ENCODE measurements around the gene NCS1. TPM values are rescaled to one million over a fixed set of nuclear protein-coding genes. Genes with fewer than 3 reads are reported as not detected.

The NCS1 gene
- total and polyA plus RNA-seq, 2 of the 8 experiments (the other 6 are each of a cell fraction or from before 2014, with no cell fraction given): 34.7 to 47.6 TPM

DNA sequence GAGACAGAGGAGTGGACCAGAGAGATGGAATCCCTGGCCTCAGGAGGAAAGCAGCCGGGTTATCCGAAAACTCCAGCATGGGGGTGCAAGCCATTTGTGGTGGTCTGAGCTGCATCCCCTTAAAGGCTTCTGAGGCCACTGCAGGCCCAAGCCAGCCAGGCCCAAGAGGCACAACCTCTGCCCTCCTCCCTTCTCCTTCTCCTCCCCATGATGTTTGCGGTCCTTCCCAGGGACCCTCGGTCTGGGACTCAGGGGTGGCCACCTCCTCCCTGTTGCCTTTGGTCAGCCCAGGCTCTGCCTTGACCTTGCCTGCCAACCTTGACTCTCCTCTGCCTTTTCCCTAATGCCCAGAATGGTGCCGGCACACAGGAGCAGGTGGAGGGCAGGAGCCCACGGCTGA lies 4.6 kb downstream of the NCS1 start:
- Histone ChIP-seq H3K79me1 (ENCODE audit: low read depth, low read length) (peaks cover 19% of the 10 kb centered on the region), H2BK15ac (ENCODE audit: low read length) (no peak overlapping the region), H3K9ac (replicated peaks in 1 of 4; ENCODE audit: extremely low read depth in 1 of 4, low read depth in 3 of 4, low read length in 3 of 4) (no peak overlapping the region), H3K9me3 (ENCODE audit: insufficient read depth in 2 of 2, low read depth in 1 of 2, low read length in 1 of 2) (no peaks in the 10 kb centered on the region), H2BK120ac (replicated peaks; ENCODE audit: low read depth, low read length) (no peak overlapping the region), H2AK5ac (ENCODE audit: low read depth, low read length) (no peak overlapping the region), H3K27ac (ENCODE audit: low read depth, low read length) (no peak overlapping the region), H3K4me3 (ENCODE audit: extremely low read depth in 1 of 4, insufficient read depth in 2 of 4, low read depth in 3 of 4, low read length in 4 of 4) (no peak overlapping the region), H2BK12ac (ENCODE audit: low read depth, low read length) (no peak overlapping the region), H2BK5ac (ENCODE audit: low read depth, low read length) (no peak overlapping the region), H3K23me2 (ENCODE audit: low read depth, low read length) (peaks cover 8% of the 10 kb centered on the region), H2BK20ac (ENCODE audit: low read length) (no peak overlapping the region), H3K4ac (replicated peaks; ENCODE audit: insufficient read length, low read depth, low read length) (peak overlapping the region; percentile 69), H3K23ac (ENCODE audit: insufficient read length) (no peak overlapping the region), H3K56ac (replicated peaks; ENCODE audit: insufficient read length, low read depth, low read length) (no peak overlapping the region), H3K18ac (ENCODE audit: extremely low read depth, low read length) (no peak overlapping the region), H4K20me1 (replicated peaks in 1 of 2; ENCODE audit: control insufficient read depth in 1 of 2, insufficient read depth in 2 of 2, low read length in 2 of 2) (peaks cover 3 to 12% of the 10 kb centered on the region in 2 experiments), H3K79me2 (ENCODE audit: control insufficient read depth in 1 of 2, insufficient read depth in 2 of 2, low read length in 2 of 2) (peaks cover 0 to 39% of the 10 kb centered on the region in 2 experiments; a peak in 3 of 4 replicates), H3K36me3 (ENCODE audit: control insufficient read depth in 2 of 4, insufficient read depth in 4 of 4, low read length in 3 of 4) (no peaks in the 10 kb centered on the region), H3K4me1 (replicated peaks in 1 of 4; ENCODE audit: control insufficient read depth in 3 of 4, insufficient read depth in 4 of 4, low read length in 3 of 4) (peaks cover 0 to 11% (median 7%) of the 10 kb centered on the region in 4 experiments; a peak in 6 of 7 replicates), H3K27me3 (replicated peaks in 1 of 4; ENCODE audit: control insufficient read depth in 3 of 4, extremely low read depth in 1 of 4, insufficient read depth in 3 of 4, low read length in 3 of 4) (no peaks in the 10 kb centered on the region; a peak in 2 of 7 replicates), H2AFZ (ENCODE audit: low read length) (no peak overlapping the region), H4K5ac (ENCODE audit: insufficient read length, low read depth, low read length) (no peak overlapping the region), H3K4me2 (ENCODE audit: insufficient read depth in 1 of 2, low read depth in 2 of 2, low read length in 2 of 2) (no peak overlapping the region), H3K14ac (ENCODE audit: insufficient read length) (no peak overlapping the region), H4K8ac (ENCODE audit: extremely low read depth, insufficient read depth, low read length) (no peak overlapping the region), H4K91ac (replicated peaks; ENCODE audit: insufficient read length, low read length) (peak overlapping the region; percentile 54)
- ChIA-PET CTCF (ENCODE audit: partially characterized antibody) (interaction anchor here (1.4 to 1.6 kb wide), 3 partner anchors 13 to 69 kb away, joined by 3 to 5 read pairs (median 4); no protein-coding TSS in a partner anchor), POLR2A (ENCODE audit: partially characterized antibody) (interaction anchor here (1.1 kb wide), 1 partner anchor 14 kb away, joined by 4 read pairs; no protein-coding TSS in a partner anchor)
- WGBS, 2 experiments (ENCODE audit: extremely low coverage in 1 of 2, insufficient coverage in 1 of 2, insufficient read length in 1 of 2, insufficient replicate concordance in 2 of 2, low coverage in 1 of 2, low lambda C conversion rate in 2 of 2, missing lambda C conversion rate in 1 of 2): 92% methylated on average over 6 of the region's 6 CpGs; no CpG with 5 or more reads in 1 of the 2 experiments
- TF ChIP-seq SP1 (IDR thresholded peaks at IDR 0.05; ENCODE audit: low read depth, low read length) (no peak), KDM5A (IDR thresholded peaks at IDR 0.05; ENCODE audit: low read length) (no peak), ZNF274 (IDR thresholded peaks at IDR 0.05; ENCODE audit: borderline replicate concordance, extremely low read depth, low read length) (no peak), HDAC2 (IDR thresholded peaks at IDR 0.05; ENCODE audit: borderline replicate concordance in 1 of 2, low read depth in 2 of 2, low read length in 2 of 2) (no peak), ASH2L (IDR thresholded peaks at IDR 0.05; ENCODE audit: low read length) (no peak), EGR1 (IDR thresholded peaks at IDR 0.05; ENCODE audit: borderline replicate concordance, low read depth, low read length) (no peak)
- TF ChIP-seq, protein P1, sequence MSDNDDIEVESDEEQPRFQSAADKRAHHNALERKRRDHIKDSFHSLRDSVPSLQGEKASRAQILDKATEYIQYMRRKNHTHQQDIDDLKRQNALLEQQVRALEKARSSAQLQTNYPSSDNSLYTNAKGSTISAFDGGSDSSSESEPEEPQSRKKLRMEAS (IDR thresholded peaks at IDR 0.05): no peak
- TF ChIP-seq, protein P2, sequence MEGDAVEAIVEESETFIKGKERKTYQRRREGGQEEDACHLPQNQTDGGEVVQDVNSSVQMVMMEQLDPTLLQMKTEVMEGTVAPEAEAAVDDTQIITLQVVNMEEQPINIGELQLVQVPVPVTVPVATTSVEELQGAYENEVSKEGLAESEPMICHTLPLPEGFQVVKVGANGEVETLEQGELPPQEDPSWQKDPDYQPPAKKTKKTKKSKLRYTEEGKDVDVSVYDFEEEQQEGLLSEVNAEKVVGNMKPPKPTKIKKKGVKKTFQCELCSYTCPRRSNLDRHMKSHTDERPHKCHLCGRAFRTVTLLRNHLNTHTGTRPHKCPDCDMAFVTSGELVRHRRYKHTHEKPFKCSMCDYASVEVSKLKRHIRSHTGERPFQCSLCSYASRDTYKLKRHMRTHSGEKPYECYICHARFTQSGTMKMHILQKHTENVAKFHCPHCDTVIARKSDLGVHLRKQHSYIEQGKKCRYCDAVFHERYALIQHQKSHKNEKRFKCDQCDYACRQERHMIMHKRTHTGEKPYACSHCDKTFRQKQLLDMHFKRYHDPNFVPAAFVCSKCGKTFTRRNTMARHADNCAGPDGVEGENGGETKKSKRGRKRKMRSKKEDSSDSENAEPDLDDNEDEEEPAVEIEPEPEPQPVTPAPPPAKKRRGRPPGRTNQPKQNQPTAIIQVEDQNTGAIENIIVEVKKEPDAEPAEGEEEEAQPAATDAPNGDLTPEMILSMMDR (IDR thresholded peaks at IDR 0.05; ENCODE audit: control extremely low read depth in 1 of 3, insufficient read depth in 1 of 3, low read depth in 1 of 3, low read length in 3 of 3): no peak
- DNase-seq (ENCODE audit: low read depth in 1 of 2, low spot score in 2 of 2) (no peak), FAIRE-seq (no peak)

All from H1 (cell line).